ENCODE measurements around the gene TBC1D19.
"Not testable (repeated sequence)": the region's sequence is repeated elsewhere in the genome, so short reads cannot be mapped to it uniquely, and the experiment has no call there.

TBC1D19 gene

GRCh38 chr4:26596843-26597242 is 13.0 kb downstream of the TBC1D19 start:
- in situ Hi-C loops (cut with HindIII; ENCODE audit: low sequenced_read_pairs), result no loop called here

GRCh38 chr4:26601204-26601603 is 17.3 kb downstream of the TBC1D19 start:
- in situ Hi-C loops (cut with HindIII; ENCODE audit: low sequenced_read_pairs), result loop anchor here (25.0 kb wide), 1 partner anchor 89 kb away; no protein-coding TSS in a partner anchor

GRCh38 chr4:26607776-26608175 is 23.9 kb downstream of the TBC1D19 start:
- in situ Hi-C loops (cut with HindIII; ENCODE audit: low sequenced_read_pairs), result loop anchor here (25.0 kb wide), 1 partner anchor 95 kb away; no protein-coding TSS in a partner anchor

- in situ Hi-C loops (cut with HindIII; ENCODE audit: low sequenced_read_pairs), result loop anchor here (25.0 kb wide), 1 partner anchor 97 kb away; no protein-coding TSS in a partner anchor
These were observed 25.5 kb downstream of the TBC1D19 start for GRCh38 chr4:26609391-26609790.

- in situ Hi-C loops (cut with HindIII; ENCODE audit: low sequenced_read_pairs), result loop anchor here (25.0 kb wide), 1 partner anchor 98 kb away; no protein-coding TSS in a partner anchor
These were observed 26.0 kb downstream of the TBC1D19 start for GRCh38 chr4:26609868-26610267.

GRCh38 chr4:26611372-26611771 is 27.5 kb downstream of the TBC1D19 start:
- in situ Hi-C loops (cut with HindIII; ENCODE audit: low sequenced_read_pairs), result loop anchor here (25.0 kb wide), 1 partner anchor 99 kb away; no protein-coding TSS in a partner anchor

- in situ Hi-C loops (cut with HindIII; ENCODE audit: low sequenced_read_pairs), result loop anchor here (25.0 kb wide), 1 partner anchor 100 kb away; no protein-coding TSS in a partner anchor
These were observed 28.0 kb downstream of the TBC1D19 start for GRCh38 chr4:26611885-26612284.

- in situ Hi-C loops (cut with HindIII; ENCODE audit: low sequenced_read_pairs), result loop anchor here (25.0 kb wide), 1 partner anchor 101 kb away; no protein-coding TSS in a partner anchor
These were observed 29.4 kb downstream of the TBC1D19 start for GRCh38 chr4:26613237-26613636.

GRCh38 chr4:26613735-26614134 is 29.9 kb downstream of the TBC1D19 start:
- in situ Hi-C loops (cut with HindIII; ENCODE audit: low sequenced_read_pairs), result loop anchor here (25.0 kb wide), 1 partner anchor 101 kb away; no protein-coding TSS in a partner anchor

GRCh38 chr4:26619784-26620183 is 35.9 kb downstream of the TBC1D19 start:
- in situ Hi-C loops (cut with HindIII; ENCODE audit: low sequenced_read_pairs), result loop anchor here (25.0 kb wide), 1 partner anchor 107 kb away; no protein-coding TSS in a partner anchor

- in situ Hi-C loops (cut with HindIII; ENCODE audit: low sequenced_read_pairs), result loop anchor here (25.0 kb wide), 1 partner anchor 109 kb away; no protein-coding TSS in a partner anchor
These were observed 37.5 kb downstream of the TBC1D19 start for GRCh38 chr4:26621366-26621765.

GRCh38 chr4:26622913-26623312 is 39.0 kb downstream of the TBC1D19 start:
- in situ Hi-C loops (cut with HindIII; ENCODE audit: low sequenced_read_pairs), result loop anchor here (25.0 kb wide), 1 partner anchor 111 kb away; no protein-coding TSS in a partner anchor

GRCh38 chr4:26626658-26627057 is 42.8 kb downstream of the TBC1D19 start:
- in situ Hi-C loops (cut with HindIII; ENCODE audit: low sequenced_read_pairs), result not testable (repeated sequence)

GRCh38 chr4:26632916-26633315 is 49.0 kb downstream of the TBC1D19 start:
- in situ Hi-C loops (cut with HindIII; ENCODE audit: low sequenced_read_pairs), result no loop called here

GRCh38 chr4:26634237-26634636 is 50.4 kb downstream of the TBC1D19 start:
- in situ Hi-C loops (cut with HindIII; ENCODE audit: low sequenced_read_pairs), result no loop called here

GRCh38 chr4:26636458-26636857 is 52.6 kb downstream of the TBC1D19 start:
- in situ Hi-C loops (cut with HindIII; ENCODE audit: low sequenced_read_pairs), result no loop called here

- in situ Hi-C loops (cut with HindIII; ENCODE audit: low sequenced_read_pairs), result not testable (repeated sequence)
These were observed 56.8 kb downstream of the TBC1D19 start for GRCh38 chr4:26640639-26641038.

GRCh38 chr4:26647523-26648224 is 63.8 kb downstream of the TBC1D19 start:
- in situ Hi-C loops (cut with HindIII; ENCODE audit: low sequenced_read_pairs), result no loop called here

- in situ Hi-C loops (cut with HindIII; ENCODE audit: low sequenced_read_pairs), result no loop called here
These were observed 64.4 kb downstream of the TBC1D19 start for GRCh38 chr4:26648260-26648659.

- in situ Hi-C loops (cut with HindIII; ENCODE audit: low sequenced_read_pairs), result no loop called here
These were observed 76.4 kb downstream of the TBC1D19 start for GRCh38 chr4:26660261-26660660.

- in situ Hi-C loops (cut with HindIII; ENCODE audit: low sequenced_read_pairs), result no loop called here
These were observed 80.0 kb downstream of the TBC1D19 start for GRCh38 chr4:26663888-26664287.

GRCh38 chr4:26670903-26671537 is 87.1 kb downstream of the TBC1D19 start:
- in situ Hi-C loops (cut with HindIII; ENCODE audit: low sequenced_read_pairs), result no loop called here

All from DLD1 (cell line).